Activated CD4-positive, alpha-beta T cell treated with anti-CD3 and anti-CD28 coated beads for 24 hours (primary cell): ENCODE data around the gene SLC24A1.

Source experiments
- DNase-seq, 2 donors: peaks; one replicate each; pipeline ENCODE4 v3.0.0-alpha.2; 2020; ENCODE audit warnings: low read depth in 2 of 2

Gene SLC24A1

GRCh38 chr15:65618560-65619109 is 3.1 kb upstream of the SLC24A1 start:
- DNase-seq, result no peak

- DNase-seq, result no peak
Observed at GRCh38 chr15:65619626-65620290, 2.0 kb upstream of the SLC24A1 start.

GRCh38 chr15:65620833-65621232 is 905 bp upstream of the SLC24A1 start:
- no peak for DNase-seq

- DNase-seq, result no peak
Observed at GRCh38 chr15:65623103-65623502, 1.4 kb downstream of the SLC24A1 start.

DNA sequence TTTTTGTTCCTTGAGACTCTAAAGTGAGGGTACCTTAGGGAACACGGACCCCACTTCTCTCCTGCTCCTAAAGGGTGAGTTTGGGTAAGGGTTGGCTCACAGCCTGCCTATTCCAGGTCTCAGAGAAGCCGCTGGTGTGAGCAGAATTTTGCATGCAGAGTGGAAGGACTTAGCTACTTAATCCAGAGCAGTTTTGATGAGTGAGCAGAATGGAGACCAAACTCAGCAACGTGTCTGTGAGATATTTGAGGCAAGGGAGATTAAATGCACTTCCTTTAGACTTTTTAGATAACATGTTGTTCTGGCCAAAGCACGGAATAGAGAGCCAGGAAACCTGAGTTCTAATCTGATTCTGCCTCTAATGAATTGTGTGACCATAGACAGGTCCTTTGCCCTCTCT is 5.1 kb downstream of the SLC24A1 start:
- no peak for DNase-seq

DNA sequence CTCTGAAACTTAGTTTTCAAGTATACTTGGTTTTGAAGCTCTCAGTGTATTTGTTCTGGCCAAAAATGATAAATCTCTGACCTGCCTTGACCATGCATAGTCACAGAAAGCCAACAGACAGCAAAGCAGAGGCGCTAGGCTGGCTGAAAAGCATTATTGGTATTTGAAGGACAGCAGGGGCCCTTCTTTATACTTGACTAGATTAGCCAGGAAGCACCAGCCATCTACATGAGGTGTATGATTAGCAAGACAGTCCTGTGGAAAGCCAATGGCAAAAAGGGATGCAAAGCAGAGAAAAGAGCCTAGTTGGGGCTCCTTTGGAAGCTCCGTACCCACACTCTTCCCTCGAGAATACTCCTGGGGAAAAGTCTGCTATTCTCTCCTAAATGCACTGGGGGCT is 7.8 kb downstream of the SLC24A1 start:
- no peak for DNase-seq

GRCh38 chr15:65630760-65631159 is 9.0 kb downstream of the SLC24A1 start:
- no peak for DNase-seq

GRCh38 chr15:65631503-65631902 is 9.8 kb downstream of the SLC24A1 start:
- no peak for DNase-seq

DNA sequence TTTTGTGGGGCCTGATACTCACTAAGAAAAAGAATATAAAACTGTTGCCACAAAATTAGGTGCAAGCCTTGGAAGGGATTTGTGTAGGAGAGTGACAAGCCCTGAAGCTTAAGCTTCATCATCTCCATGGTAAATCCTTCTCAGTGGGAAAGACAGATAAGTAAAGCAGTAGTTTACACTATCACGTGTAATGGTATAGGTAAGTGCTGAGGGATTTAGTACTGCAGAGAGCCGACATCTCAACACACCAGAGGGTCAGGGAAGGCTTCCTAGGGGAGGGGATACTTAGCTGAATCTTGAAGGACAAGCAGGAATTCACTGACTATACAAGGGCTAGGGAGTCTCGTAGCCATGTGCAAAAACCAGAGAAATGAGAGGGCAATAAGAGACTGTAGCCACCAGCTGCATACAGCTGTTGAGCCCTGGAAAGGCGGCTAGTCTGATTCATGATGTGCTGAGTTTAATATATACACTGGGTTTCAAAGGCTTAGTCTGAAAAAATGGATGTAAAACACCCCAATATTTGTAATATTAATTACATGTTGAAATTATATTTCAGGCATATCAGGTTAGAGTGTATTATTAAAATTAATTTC is 11.1 kb downstream of the SLC24A1 start:
- DNase-seq, result no peak

- no peak for DNase-seq
Observed at GRCh38 chr15:65633752-65634151, 12.0 kb downstream of the SLC24A1 start.

DNA sequence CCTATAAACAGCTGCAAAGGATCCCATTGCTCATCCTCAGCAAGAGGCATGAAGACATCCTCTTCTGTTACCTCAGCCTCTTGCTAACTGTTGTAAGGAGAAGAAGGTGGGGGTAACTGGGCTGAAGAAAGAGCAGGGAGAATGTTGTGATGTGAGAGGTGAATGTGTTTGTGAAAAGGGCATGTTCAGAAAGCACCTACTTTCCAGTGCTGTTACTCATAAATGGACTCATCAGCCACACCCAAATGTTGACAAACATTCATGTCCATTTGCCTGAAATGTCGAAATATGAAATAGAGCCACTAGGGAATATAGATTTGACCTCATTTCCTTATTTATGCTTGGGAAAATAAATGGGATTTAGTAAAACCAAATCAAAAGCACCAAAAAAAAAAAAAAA is 12.6 kb downstream of the SLC24A1 start:
- DNase-seq, result no peak

DNA sequence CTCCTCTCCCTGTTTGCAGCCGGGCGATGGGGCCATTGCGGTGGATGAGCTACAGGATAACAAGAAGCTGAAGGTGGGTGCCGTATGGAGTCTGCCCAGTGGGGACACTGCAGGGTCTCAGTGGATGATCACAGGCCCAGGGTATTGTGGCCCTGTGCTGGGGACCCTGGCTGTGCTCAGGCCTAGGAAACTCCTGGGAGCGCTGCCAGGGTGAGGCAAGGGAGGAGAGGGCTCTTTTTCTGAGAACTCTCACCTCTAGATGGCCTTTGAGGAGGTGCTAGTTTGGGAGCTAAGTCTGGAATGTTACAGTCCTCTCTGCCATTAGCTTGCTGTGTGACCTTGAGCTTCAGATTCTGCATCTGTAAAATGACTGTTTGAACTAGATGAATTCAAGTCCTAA is 16.4 kb downstream of the SLC24A1 start:
- no peak for DNase-seq

GRCh38 chr15:65638681-65639089 is 16.9 kb downstream of the SLC24A1 start:
- peak in 1 of 2 donors; percentile 21 for DNase-seq

DNA sequence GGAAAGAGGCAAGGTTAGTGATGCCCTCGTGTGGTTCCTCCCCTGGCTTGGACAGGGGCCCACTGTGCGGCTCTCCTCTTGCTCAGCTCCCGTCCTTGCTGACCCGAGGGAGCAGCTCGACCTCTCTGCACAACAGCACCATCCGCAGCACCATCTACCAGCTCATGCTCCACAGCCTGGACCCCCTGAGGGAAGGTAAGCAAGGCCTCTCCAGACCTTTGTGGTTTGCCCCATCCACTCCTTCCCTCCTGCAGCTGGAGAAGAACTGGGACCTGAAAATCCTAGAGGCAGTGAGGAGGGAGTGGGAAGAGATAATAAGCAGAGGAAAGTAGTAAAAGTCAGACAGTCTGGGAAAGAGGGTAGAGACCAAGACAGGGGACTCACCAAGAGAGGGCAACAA is 17.8 kb downstream of the SLC24A1 start:
- DNase-seq, result no peak

DNA sequence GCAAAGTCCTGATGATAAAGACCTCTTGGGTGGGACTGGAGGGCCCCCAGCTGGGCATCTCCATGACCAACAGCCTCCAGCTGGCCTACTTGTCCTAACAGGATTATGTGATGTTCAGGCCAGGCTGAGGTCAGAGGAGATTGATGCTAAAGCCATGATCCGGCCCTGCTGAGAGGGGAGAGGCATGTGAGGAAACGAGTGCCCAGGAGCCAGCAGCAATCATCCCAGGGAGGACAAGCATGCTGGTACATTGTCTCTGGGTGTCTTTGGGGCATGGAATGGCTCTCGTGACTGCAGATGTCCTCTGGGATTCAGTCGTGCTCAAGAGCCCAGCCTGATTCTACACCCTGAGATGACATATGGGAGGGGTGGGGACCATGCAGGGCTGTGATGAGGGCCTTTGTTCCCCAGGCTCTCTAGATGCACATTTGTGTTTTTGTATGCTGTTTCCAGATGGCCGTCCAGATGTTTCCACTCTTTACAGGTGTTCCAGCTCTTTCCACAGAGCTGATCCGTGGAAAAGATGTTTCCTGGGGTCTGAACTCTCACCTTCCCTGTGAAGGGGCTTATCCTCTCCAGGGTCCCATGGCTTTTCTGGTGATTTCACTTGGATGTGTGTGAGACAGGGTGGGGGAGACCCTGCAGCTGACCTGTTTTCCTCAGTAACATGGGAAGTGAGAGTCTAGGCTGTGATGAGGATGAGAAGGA is 20.2 kb downstream of the SLC24A1 start:
- no peak for DNase-seq

- DNase-seq, result no peak
Observed at GRCh38 chr15:65642594-65642993, 20.9 kb downstream of the SLC24A1 start.

DNA sequence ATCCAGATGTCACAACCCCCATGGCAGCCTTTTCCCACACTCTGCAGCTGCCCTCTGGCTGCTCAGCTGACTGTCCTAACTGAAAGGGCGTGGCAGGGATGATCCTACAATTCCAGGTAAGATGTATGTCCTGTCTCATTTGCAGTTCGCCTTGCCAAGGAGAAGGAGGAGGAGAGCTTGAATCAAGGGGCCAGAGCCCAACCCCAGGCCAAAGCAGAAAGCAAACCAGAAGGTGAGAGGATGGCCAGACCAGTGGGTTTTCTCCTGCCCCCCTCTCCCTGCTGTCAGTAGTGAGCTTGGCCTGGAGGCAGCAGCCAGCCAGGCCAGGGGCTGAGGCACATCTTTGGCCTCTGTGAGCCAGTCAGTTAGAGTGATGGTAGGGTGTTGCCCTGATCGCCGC is 22.5 kb downstream of the SLC24A1 start:
- DNase-seq, result no peak

DNA sequence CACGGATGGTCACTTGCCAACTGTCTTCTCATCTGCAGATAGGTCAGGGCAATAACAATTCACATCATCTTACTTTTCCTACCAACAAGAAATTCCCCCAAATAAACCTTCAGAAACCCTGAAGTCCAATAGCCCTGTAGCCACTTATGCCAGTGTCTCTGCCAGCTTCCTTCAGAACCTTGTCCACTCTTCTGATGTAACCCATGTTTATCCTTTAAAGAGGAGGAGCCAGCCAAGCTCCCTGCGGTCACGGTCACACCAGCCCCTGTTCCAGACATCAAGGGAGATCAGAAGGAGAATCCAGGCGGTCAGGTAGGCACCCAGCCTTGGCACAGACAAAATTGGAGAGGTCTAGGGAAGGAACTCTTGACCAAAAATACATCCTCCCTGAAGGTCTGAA is 23.7 kb downstream of the SLC24A1 start:
- no peak for DNase-seq

DNA sequence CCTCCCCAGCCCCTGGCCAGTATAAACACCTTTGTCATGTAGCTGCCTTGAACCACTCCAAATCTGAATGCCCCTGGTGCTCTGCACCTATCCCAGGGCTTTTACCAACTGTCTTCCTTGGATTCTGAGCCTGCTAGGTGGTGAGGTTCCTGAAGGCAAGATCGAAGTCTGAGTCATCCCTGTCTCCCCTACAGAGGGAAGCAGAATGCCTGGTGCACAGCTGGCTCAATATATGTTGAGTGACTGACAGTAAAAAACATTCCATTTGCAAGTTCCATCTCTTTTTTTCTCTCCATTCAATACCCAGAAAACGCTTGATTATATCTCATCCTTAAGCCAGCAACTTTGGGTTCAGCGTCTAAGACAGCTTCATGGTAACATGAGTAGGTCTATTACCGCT is 24.7 kb downstream of the SLC24A1 start:
- no peak for DNase-seq

DNA sequence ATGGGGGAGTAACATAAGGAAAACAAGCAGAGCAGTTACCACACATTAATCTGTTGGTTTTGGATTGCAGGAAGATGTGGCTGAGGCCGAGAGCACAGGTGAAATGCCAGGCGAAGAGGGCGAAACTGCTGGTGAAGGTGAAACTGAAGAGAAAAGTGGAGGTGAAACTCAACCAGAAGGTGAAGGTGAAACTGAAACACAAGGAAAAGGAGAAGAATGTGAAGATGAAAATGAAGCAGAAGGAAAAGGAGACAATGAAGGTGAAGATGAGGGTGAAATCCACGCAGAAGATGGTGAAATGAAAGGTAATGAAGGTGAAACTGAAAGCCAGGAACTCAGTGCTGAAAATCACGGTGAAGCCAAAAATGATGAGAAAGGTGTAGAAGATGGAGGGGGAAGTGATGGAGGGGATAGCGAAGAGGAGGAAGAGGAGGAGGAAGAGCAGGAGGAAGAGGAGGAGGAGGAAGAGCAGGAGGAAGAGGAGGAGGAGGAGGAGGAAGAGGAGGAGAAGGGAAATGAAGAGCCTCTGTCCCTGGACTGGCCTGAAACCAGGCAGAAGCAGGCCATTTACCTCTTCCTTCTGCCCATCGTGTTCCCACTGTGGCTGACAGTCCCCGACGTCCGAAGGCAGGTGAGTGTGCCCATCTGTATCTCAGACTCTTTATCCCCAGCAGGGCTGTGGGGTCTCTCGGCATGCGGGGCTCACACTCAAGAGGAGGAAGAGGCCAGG is 28.7 kb downstream of the SLC24A1 start:
- DNase-seq, result no peak

DNA sequence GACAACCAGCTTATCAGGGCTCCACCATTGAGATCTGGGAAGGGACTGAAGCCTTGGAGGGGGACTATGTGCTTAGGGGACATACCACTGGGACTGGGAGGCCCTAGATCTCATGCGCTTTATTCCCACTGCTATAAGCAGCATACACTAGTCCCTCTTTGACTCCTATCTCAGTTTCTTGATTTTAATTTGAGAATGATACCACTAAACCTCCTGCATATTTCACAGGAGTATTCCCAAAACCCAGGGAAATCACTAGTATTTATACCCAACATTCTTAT is 29.2 kb downstream of the SLC24A1 start:
- DNase-seq, result no peak
